ENCODE data around the gene C2orf42.
"Not testable (repeated sequence)": the region's sequence is repeated elsewhere in the genome, so short reads cannot be mapped to it uniquely, and the experiment has no call there.

Gene C2orf42

GRCh38 chr2:70104231-70105111 is 86.3 kb downstream of the C2orf42 start:
- no peak for DNase-seq
- TF ChIP-seq, protein P1, sequence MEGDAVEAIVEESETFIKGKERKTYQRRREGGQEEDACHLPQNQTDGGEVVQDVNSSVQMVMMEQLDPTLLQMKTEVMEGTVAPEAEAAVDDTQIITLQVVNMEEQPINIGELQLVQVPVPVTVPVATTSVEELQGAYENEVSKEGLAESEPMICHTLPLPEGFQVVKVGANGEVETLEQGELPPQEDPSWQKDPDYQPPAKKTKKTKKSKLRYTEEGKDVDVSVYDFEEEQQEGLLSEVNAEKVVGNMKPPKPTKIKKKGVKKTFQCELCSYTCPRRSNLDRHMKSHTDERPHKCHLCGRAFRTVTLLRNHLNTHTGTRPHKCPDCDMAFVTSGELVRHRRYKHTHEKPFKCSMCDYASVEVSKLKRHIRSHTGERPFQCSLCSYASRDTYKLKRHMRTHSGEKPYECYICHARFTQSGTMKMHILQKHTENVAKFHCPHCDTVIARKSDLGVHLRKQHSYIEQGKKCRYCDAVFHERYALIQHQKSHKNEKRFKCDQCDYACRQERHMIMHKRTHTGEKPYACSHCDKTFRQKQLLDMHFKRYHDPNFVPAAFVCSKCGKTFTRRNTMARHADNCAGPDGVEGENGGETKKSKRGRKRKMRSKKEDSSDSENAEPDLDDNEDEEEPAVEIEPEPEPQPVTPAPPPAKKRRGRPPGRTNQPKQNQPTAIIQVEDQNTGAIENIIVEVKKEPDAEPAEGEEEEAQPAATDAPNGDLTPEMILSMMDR (IDR thresholded peaks at IDR 0.05; ENCODE audit: low read depth, low read length): no peak
- Histone ChIP-seq H3K36me3 (no peaks in the 10 kb centered on the region), H3K9me3 (no peaks in the 10 kb centered on the region), H3K4me3 (ENCODE audit: low read depth, low read length) (no peak overlapping the region), H3K27me3 (no peaks in the 10 kb centered on the region), H3K4me1 (0 out of 2 replicates have a peak, but pooled peaks cover 3% of the 10 kb centered on the region)

DNA sequence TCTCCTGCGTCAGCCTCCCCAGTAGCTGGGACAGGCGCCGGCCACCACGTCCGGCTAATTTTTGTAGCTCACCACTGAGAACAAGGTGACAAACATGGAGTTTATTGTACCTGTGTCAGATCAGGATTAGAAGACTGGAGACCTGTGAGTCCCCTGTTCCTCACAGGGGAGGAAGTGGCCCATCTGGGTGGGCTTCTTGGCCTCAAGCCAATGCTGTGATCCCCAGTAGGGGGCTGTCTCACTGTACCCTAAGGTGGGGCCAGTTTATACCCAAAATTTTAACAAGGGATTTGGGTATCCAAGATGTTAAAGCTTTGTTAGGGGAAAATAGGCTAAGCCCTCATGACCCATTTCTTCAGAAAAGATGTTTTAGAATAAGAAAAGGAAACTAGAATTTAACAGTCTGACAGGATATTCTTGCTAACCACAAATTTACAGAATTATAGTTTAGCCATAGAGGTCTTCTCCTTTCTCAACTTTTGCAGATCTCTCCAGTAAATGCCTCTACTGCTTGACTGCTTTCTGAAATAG is 87.2 kb downstream of the C2orf42 start:
- Histone ChIP-seq H3K9me3 (no peaks in the 10 kb centered on the region), H3K27me3 (no peaks in the 10 kb centered on the region), H3K36me3 (no peaks in the 10 kb centered on the region), H3K4me1 (no peaks in the 10 kb centered on the region), H3K4me3 (ENCODE audit: low read depth, low read length) (no peak overlapping the region)
- no peak for DNase-seq
- TF ChIP-seq, protein P1 (IDR thresholded peaks at IDR 0.05; ENCODE audit: low read depth, low read length): no peak

- H3K4me3 ChIP-seq (ENCODE audit: low read depth, low read length); H3K4me1 ChIP-seq; H3K36me3 ChIP-seq; DNase-seq; H3K27me3 ChIP-seq; H3K9me3 ChIP-seq: not testable (repeated sequence)
Observed at GRCh38 chr2:70102323-70102905, 88.4 kb downstream of the C2orf42 start.

- not testable (repeated sequence) for H3K4me3 ChIP-seq (ENCODE audit: low read depth, low read length); H3K27me3 ChIP-seq; H3K4me1 ChIP-seq; DNase-seq; H3K36me3 ChIP-seq; H3K9me3 ChIP-seq
Observed at GRCh38 chr2:70101686-70102085, 89.1 kb downstream of the C2orf42 start.

DNA sequence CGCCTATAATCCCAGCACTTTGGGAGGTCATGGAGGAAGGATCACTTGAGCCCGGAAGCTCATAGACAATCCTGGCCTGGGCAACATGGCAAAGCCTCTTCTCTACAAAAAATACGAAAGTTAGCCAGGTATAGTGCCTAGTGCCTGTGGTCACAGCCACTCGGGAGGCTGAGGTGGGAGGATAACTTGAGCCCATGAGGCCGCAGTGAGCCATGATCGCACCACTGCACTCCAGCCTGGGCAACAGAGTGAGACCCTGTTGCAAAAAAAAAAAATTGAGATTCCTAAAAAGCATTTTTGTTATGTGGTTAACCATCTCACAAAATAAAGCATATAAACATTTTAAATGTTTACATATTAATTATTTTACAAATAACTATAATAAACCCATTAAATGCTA is 89.6 kb downstream of the C2orf42 start:
- TF ChIP-seq, protein P1 (IDR thresholded peaks at IDR 0.05; ENCODE audit: low read depth, low read length): no peak
- no peaks in the 10 kb centered on the region for H3K9me3 ChIP-seq
- no peaks in the 10 kb centered on the region for H3K36me3 ChIP-seq
- no peaks in the 10 kb centered on the region for H3K4me1 ChIP-seq
- no peak for DNase-seq
- H3K27me3 ChIP-seq: no peaks in the 10 kb centered on the region
- no peak overlapping the region for H3K4me3 ChIP-seq (ENCODE audit: low read depth, low read length)
